PFSK-1 (cell line): ENCODE results near the gene GRAMD2B.

Experiments
- FOXP2 ChIP-seq: optimal IDR thresholded peaks from 2 replicates; pipeline ENCODE3; 2011; ENCODE audit warnings: borderline replicate concordance, control low read depth, inconsistent platforms; ENCODE audit not compliant: insufficient read depth; ENCODE audit errors: extremely low read length, extremely low read depth
- POLR2AphosphoS5 ChIP-seq: IDR thresholded peaks from 2 replicates; pipeline ENCODE4 v1.6.1; 2012; ENCODE audit warnings: low read depth, mild to moderate bottlenecking, control low read depth, low read length, moderate library complexity
- SIN3A ChIP-seq: IDR thresholded peaks from 2 replicates; pipeline ENCODE4 v1.6.1; 2012; ENCODE audit warnings: mild to moderate bottlenecking, low read length, moderate library complexity, borderline replicate concordance; ENCODE audit not compliant: insufficient read depth
- TAF1 ChIP-seq: IDR thresholded peaks from 2 replicates; pipeline ENCODE4 v1.6.1; 2012; ENCODE audit warnings: low read length, control low read depth, borderline replicate concordance; ENCODE audit not compliant: insufficient read depth
- TF ChIP-seq, protein P1 (sequence below), 2 experiments: IDR thresholded peaks; 2 replicates each; pipeline versions ENCODE4 v1.6.1 to v1.8.0; 2011 to 2012; ENCODE audit warnings: low read depth in 2 of 2, low read length in 2 of 2, control low read depth in 1 of 2, inconsistent platforms in 1 of 2, mild to moderate bottlenecking in 1 of 2, moderate library complexity in 1 of 2; ENCODE audit not compliant: insufficient read depth in 1 of 2

Gene GRAMD2B

GRCh38 chr5:126506079-126506478, 82.9 kb downstream of the GRAMD2B start:
- TF ChIP-seq FOXP2 (no peak), POLR2AphosphoS5 (no peak), TAF1 (no peak), SIN3A (no peak)
- TF ChIP-seq, protein P1, sequence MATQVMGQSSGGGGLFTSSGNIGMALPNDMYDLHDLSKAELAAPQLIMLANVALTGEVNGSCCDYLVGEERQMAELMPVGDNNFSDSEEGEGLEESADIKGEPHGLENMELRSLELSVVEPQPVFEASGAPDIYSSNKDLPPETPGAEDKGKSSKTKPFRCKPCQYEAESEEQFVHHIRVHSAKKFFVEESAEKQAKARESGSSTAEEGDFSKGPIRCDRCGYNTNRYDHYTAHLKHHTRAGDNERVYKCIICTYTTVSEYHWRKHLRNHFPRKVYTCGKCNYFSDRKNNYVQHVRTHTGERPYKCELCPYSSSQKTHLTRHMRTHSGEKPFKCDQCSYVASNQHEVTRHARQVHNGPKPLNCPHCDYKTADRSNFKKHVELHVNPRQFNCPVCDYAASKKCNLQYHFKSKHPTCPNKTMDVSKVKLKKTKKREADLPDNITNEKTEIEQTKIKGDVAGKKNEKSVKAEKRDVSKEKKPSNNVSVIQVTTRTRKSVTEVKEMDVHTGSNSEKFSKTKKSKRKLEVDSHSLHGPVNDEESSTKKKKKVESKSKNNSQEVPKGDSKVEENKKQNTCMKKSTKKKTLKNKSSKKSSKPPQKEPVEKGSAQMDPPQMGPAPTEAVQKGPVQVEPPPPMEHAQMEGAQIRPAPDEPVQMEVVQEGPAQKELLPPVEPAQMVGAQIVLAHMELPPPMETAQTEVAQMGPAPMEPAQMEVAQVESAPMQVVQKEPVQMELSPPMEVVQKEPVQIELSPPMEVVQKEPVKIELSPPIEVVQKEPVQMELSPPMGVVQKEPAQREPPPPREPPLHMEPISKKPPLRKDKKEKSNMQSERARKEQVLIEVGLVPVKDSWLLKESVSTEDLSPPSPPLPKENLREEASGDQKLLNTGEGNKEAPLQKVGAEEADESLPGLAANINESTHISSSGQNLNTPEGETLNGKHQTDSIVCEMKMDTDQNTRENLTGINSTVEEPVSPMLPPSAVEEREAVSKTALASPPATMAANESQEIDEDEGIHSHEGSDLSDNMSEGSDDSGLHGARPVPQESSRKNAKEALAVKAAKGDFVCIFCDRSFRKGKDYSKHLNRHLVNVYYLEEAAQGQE (IDR thresholded peaks at IDR 0.05; ENCODE audit: insufficient read depth in 1 of 2, low read depth in 2 of 2, low read length in 2 of 2), result no peak

- TF ChIP-seq SIN3A, result no peak
- TF ChIP-seq, protein P1 (IDR thresholded peaks at IDR 0.05; ENCODE audit: insufficient read depth in 1 of 2, low read depth in 2 of 2, low read length in 2 of 2), result no peak
- no peak for TF ChIP-seq TAF1
These were observed 85.2 kb downstream of the GRAMD2B start for GRCh38 chr5:126508251-126508961.

- TF ChIP-seq POLR2AphosphoS5, result no peak
- TF ChIP-seq TAF1, result no peak
- TF ChIP-seq, protein P1 (IDR thresholded peaks at IDR 0.05; ENCODE audit: insufficient read depth in 1 of 2, low read depth in 2 of 2, low read length in 2 of 2), result no peak
These were observed 85.7 kb downstream of the GRAMD2B start for GRCh38 chr5:126508962-126509279.

DNA sequence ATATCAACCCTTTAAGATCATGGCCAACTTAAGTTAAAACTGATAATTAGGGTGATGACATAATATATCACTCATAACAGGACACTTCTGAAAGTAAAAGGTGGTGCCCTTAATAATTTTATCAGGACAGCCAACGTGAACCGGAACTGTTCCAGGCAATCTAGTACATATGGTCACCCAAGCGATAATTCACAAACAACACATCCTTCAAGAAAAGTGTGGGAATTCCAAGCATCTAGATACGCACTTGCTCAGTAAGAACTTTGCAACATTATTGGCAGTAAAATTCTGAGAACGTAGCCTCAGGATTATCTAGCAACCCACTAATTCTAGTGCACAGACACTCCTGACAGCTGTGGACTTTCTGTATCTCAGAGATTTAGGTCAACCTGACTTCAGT, 86.1 kb downstream of the GRAMD2B start:
- TF ChIP-seq FOXP2 (no peak), POLR2AphosphoS5 (no peak), SIN3A (no peak), TAF1 (no peak)
- TF ChIP-seq, protein P1 (IDR thresholded peaks at IDR 0.05; ENCODE audit: insufficient read depth in 1 of 2, low read depth in 2 of 2, low read length in 2 of 2), result no peak

GRCh38 chr5:126511961-126512360, 88.8 kb downstream of the GRAMD2B start:
- TF ChIP-seq, protein P1 (IDR thresholded peaks at IDR 0.05; ENCODE audit: insufficient read depth in 1 of 2, low read depth in 2 of 2, low read length in 2 of 2), result no peak
- no peak for TF ChIP-seq TAF1
- no peak for TF ChIP-seq SIN3A
- TF ChIP-seq FOXP2, result no peak
- TF ChIP-seq POLR2AphosphoS5, result no peak
